ENCODE data around the gene PDE4D. TPM values are rescaled to one million over a fixed set of nuclear protein-coding genes. Genes with fewer than 3 reads are reported as not detected.

The PDE4D gene
- total RNA-seq, 1 experiment from 2014 or later, result 32.5 TPM

GRCh38 chr5:59537961-59538749 lies 355.4 kb downstream of the PDE4D start:
- no peaks in the 10 kb centered on the region for H3K27me3 ChIP-seq
- no peak overlapping the region for H3K27ac ChIP-seq
- peaks cover 23% of the 10 kb centered on the region for H3K4me1 ChIP-seq
- no peak overlapping the region for H3K4me3 ChIP-seq
- DNase-seq, result no peak
- H3K9me3 ChIP-seq (replicated peaks), result no peaks in the 10 kb centered on the region
- H3K36me3 ChIP-seq, result no peaks in the 10 kb centered on the region; the same call in 1 of the 2 replicates

- no peaks in the 10 kb centered on the region; the same call in 1 of the 2 replicates for H3K36me3 ChIP-seq
Measured at GRCh38 chr5:59536875-59537274, 356.7 kb downstream of the PDE4D start.

GRCh38 chr5:59535561-59535960 lies 358.0 kb downstream of the PDE4D start:
- no peaks in the 10 kb centered on the region for H3K27me3 ChIP-seq
- no peak for DNase-seq
- no peak overlapping the region for H3K4me3 ChIP-seq
- peaks cover 2% of the 10 kb centered on the region; the same call in 1 of the 2 replicates for H3K4me1 ChIP-seq
- no peaks in the 10 kb centered on the region; the same call in 1 of the 2 replicates for H3K36me3 ChIP-seq
- H3K9me3 ChIP-seq (replicated peaks), result no peaks in the 10 kb centered on the region
- no peak overlapping the region for H3K27ac ChIP-seq

More at GRCh38 chr5:59536875-59537274, 356.7 kb downstream of the PDE4D start:
- Histone ChIP-seq H3K27ac (no peak overlapping the region), H3K27me3 (no peaks in the 10 kb centered on the region), H3K9me3 (replicated peaks) (no peaks in the 10 kb centered on the region), H3K4me3 (no peak overlapping the region), H3K4me1 (peaks cover 11% of the 10 kb centered on the region)
- DNase-seq, result no peak

GRCh38 chr5:59533730-59534108 lies 359.8 kb downstream of the PDE4D start:
- Histone ChIP-seq H3K4me3 (no peak overlapping the region), H3K4me1 (peaks cover 3% of the 10 kb centered on the region), H3K27me3 (no peaks in the 10 kb centered on the region), H3K9me3 (replicated peaks) (no peaks in the 10 kb centered on the region), H3K27ac (no peak overlapping the region), H3K36me3 (no peaks in the 10 kb centered on the region; the same call in 1 of the 2 replicates)
- DNase-seq, result no peak

- Histone ChIP-seq H3K27me3 (no peaks in the 10 kb centered on the region), H3K4me3 (no peak overlapping the region), H3K27ac (no peak overlapping the region), H3K9me3 (replicated peaks) (no peaks in the 10 kb centered on the region), H3K36me3 (no peaks in the 10 kb centered on the region; the same call in 1 of the 2 replicates), H3K4me1 (peaks cover 9% of the 10 kb centered on the region)
- DNase-seq, result no peak
Measured at GRCh38 chr5:59532979-59533729, 360.4 kb downstream of the PDE4D start.

GRCh38 chr5:59529239-59529638 lies 364.3 kb downstream of the PDE4D start:
- Histone ChIP-seq H3K36me3 (no peaks in the 10 kb centered on the region; the same call in 1 of the 2 replicates), H3K27me3 (no peaks in the 10 kb centered on the region), H3K4me1 (peaks cover 12% of the 10 kb centered on the region), H3K4me3 (no peak overlapping the region), H3K27ac (no peak overlapping the region), H3K9me3 (replicated peaks) (no peaks in the 10 kb centered on the region)
- DNase-seq, result no peak

GRCh38 chr5:59528202-59528862 lies 365.2 kb downstream of the PDE4D start:
- DNase-seq, result no peak
- Histone ChIP-seq H3K36me3 (no peaks in the 10 kb centered on the region; the same call in 1 of the 2 replicates), H3K4me1 (peaks cover 12% of the 10 kb centered on the region), H3K4me3 (no peak overlapping the region), H3K9me3 (replicated peaks) (no peaks in the 10 kb centered on the region; the same call in 1 of the 2 replicates), H3K27ac (no peak overlapping the region), H3K27me3 (no peaks in the 10 kb centered on the region)

- DNase-seq, result peak in 1 of 2 experiments; percentile 6
- no peak overlapping the region for H3K27ac ChIP-seq
Measured at GRCh38 chr5:59525957-59526356, 367.6 kb downstream of the PDE4D start.

GRCh38 chr5:59525311-59525710 lies 368.2 kb downstream of the PDE4D start:
- no peak overlapping the region for H3K4me3 ChIP-seq
- H3K4me1 ChIP-seq, result peaks cover 12% of the 10 kb centered on the region
- DNase-seq, result no peak
- H3K27ac ChIP-seq, result no peak overlapping the region
- no peaks in the 10 kb centered on the region for H3K27me3 ChIP-seq
- no peaks in the 10 kb centered on the region for H3K36me3 ChIP-seq
- H3K9me3 ChIP-seq (replicated peaks), result no peaks in the 10 kb centered on the region; the same call in 1 of the 2 replicates

More at GRCh38 chr5:59525957-59526356, 367.6 kb downstream of the PDE4D start:
- no peak overlapping the region for H3K4me3 ChIP-seq
- peaks cover 12% of the 10 kb centered on the region for H3K4me1 ChIP-seq
- no peaks in the 10 kb centered on the region for H3K27me3 ChIP-seq
- no peaks in the 10 kb centered on the region; the same call in 1 of the 2 replicates for H3K9me3 ChIP-seq (replicated peaks)
- no peaks in the 10 kb centered on the region for H3K36me3 ChIP-seq

- no peaks in the 10 kb centered on the region for H3K4me1 ChIP-seq
- DNase-seq, result no peak
- no peak overlapping the region for H3K4me3 ChIP-seq
- no peaks in the 10 kb centered on the region for H3K27me3 ChIP-seq
- H3K27ac ChIP-seq, result no peak overlapping the region
- H3K9me3 ChIP-seq (replicated peaks), result no peaks in the 10 kb centered on the region; the same call in 1 of the 2 replicates
- H3K36me3 ChIP-seq, result no peaks in the 10 kb centered on the region
Measured at GRCh38 chr5:59522201-59522831, 371.2 kb downstream of the PDE4D start.

- no peaks in the 10 kb centered on the region for H3K27me3 ChIP-seq
- no peak overlapping the region for H3K4me3 ChIP-seq
Measured at GRCh38 chr5:59521476-59521875, 372.1 kb downstream of the PDE4D start.

GRCh38 chr5:59519338-59519737 lies 374.2 kb downstream of the PDE4D start:
- Histone ChIP-seq H3K9me3 (replicated peaks) (no peaks in the 10 kb centered on the region; the same call in 1 of the 2 replicates), H3K4me3 (no peak overlapping the region), H3K36me3 (no peaks in the 10 kb centered on the region), H3K27me3 (no peaks in the 10 kb centered on the region), H3K4me1 (no peaks in the 10 kb centered on the region), H3K27ac (no peak overlapping the region)
- no peak for DNase-seq

More at GRCh38 chr5:59521476-59521875, 372.1 kb downstream of the PDE4D start:
- DNase-seq, result no peak
- Histone ChIP-seq H3K36me3 (no peaks in the 10 kb centered on the region), H3K9me3 (replicated peaks) (no peaks in the 10 kb centered on the region; the same call in 1 of the 2 replicates), H3K27ac (no peak overlapping the region), H3K4me1 (no peaks in the 10 kb centered on the region)

GRCh38 chr5:59517926-59518585 lies 375.5 kb downstream of the PDE4D start:
- no peak for DNase-seq
- Histone ChIP-seq H3K27ac (no peak overlapping the region), H3K4me3 (no peak overlapping the region), H3K4me1 (no peaks in the 10 kb centered on the region), H3K9me3 (replicated peaks) (no peaks in the 10 kb centered on the region), H3K36me3 (no peaks in the 10 kb centered on the region), H3K27me3 (no peaks in the 10 kb centered on the region)

GRCh38 chr5:59516161-59516560 lies 377.4 kb downstream of the PDE4D start:
- DNase-seq, result no peak
- no peaks in the 10 kb centered on the region; the same call in 1 of the 2 replicates for H3K9me3 ChIP-seq (replicated peaks)
- no peak overlapping the region for H3K27ac ChIP-seq
- H3K4me1 ChIP-seq, result no peaks in the 10 kb centered on the region
- no peak overlapping the region for H3K4me3 ChIP-seq
- H3K27me3 ChIP-seq, result no peaks in the 10 kb centered on the region
- no peaks in the 10 kb centered on the region for H3K36me3 ChIP-seq

Measured in SJCRH30 (cell line).